Stomach (tissue), 4 donors: Measurements from ENCODE around the gene SOX5.

Source experiments
- CTCF ChIP-seq, 7 experiments: fragments of 450-650 bp in 4 of 7; fragments of 200-600 bp in 3 of 7; sonication (generic) in 3 of 7; IDR thresholded peaks; one replicate each; pipeline ENCODE4 v1.5.1; 2016 to 2019; ENCODE audit warnings: antibody characterized with exemption in 7 of 7, control low read depth in 2 of 7, mild to moderate bottlenecking in 1 of 7
- EP300 ChIP-seq: sonication (generic); formaldehyde crosslinking; IDR thresholded peaks from one replicate; pipeline ENCODE4 v1.6.1; 2017; ENCODE audit warnings: antibody characterized with exemption
- POLR2A ChIP-seq, 4 donors: fragments of 450-650 bp; IDR thresholded peaks; one replicate each; pipeline ENCODE4 v1.6.1; 2016; ENCODE audit warnings: antibody characterized with exemption in 4 of 4, control low read depth in 2 of 4, mild to moderate bottlenecking in 1 of 4, moderate library complexity in 1 of 4
- POLR2AphosphoS5 ChIP-seq, 3 donors: sonication (generic); formaldehyde crosslinking; IDR thresholded peaks; one replicate each; pipeline ENCODE4 v1.6.1; 2016; ENCODE audit warnings: antibody characterized with exemption in 3 of 3

- TF ChIP-seq POLR2AphosphoS5 (IDR thresholded peaks at IDR 0.05) (no peak), CTCF (IDR thresholded peaks at IDR 0.05) (no peak), EP300 (no peak), POLR2A (IDR thresholded peaks at IDR 0.05) (no peak)
These were observed 53.7 kb downstream of the SOX5 start for GRCh38 chr12:23895792-23896218.
